ENCODE measurements around the gene CADPS2.

Gene CADPS2

DNA sequence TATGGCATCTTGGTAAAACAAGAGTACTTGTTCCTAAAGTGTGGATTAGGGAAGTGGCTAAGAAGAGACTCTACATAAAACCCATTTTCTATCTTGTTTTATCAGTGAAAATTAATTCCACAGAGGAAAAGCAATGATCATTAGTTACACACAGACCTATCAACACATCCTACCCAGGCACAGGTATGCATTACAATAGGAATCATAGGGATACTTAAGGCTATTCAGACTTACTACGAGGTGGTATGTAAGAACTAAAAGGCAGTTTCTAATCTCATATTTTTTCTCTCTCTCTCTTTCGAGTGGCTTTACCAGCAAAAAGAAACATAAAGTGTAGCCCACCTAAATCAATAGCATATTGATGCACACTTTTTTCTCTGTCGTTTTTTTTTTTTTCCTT, 415.4 kb downstream of the CADPS2 start:
- Histone ChIP-seq H3K4me2 (ENCODE audit: insufficient read depth, low read length) (no peak overlapping the region), H3K4me3 (ENCODE audit: low read depth in 1 of 2, low read length in 2 of 2) (no peak overlapping the region), H3K36me3 (ENCODE audit: insufficient read depth, low read length) (no peaks in the 10 kb centered on the region), H3K27me3 (ENCODE audit: insufficient read depth, low read length, poor library complexity) (no peaks in the 10 kb centered on the region), H4K20me1 (ENCODE audit: insufficient read depth, low read length) (no peaks in the 10 kb centered on the region), H3K27ac (ENCODE audit: low read length) (no peak overlapping the region), H3K79me2 (ENCODE audit: insufficient read depth, low read length) (no peaks in the 10 kb centered on the region), H3K9ac (ENCODE audit: low read depth, low read length) (no peak overlapping the region), H2AFZ (ENCODE audit: low read depth, low read length) (no peak overlapping the region), H3K4me1 (ENCODE audit: insufficient read depth, low read length) (no peaks in the 10 kb centered on the region), H3K9me3 (ENCODE audit: insufficient read depth, low read length, severe bottlenecking) (no peaks in the 10 kb centered on the region)
- no peak for DNase-seq
- TF ChIP-seq CTCF (IDR thresholded peaks at IDR 0.05; ENCODE audit: borderline replicate concordance, extremely low read depth, low read length, poor library complexity, severe bottlenecking) = no peak
- TF ChIP-seq EZH2 (IDR thresholded peaks at IDR 0.05; ENCODE audit: borderline replicate concordance, low read depth, low read length, severe bottlenecking) = no peak
- ATAC-seq (ENCODE audit: insufficient read depth, low read depth) = no peak

DNA sequence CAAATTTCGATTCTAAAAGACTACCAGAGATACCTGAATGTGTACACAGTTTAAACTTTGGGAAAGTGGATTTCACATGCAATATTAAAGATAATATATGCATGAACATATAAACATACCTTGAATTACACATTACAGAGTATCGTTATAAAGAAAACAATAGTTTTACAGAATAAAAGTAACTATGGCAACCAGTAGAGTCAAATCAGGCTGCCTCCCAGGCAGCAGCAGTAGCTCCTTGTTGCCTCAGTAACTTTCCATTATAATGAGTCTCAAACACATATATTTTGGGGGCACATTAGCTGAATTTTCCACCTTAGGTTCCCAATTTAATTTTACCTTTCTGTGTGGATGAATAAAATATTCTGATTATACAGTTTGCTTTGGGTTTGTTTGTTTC, 417.3 kb downstream of the CADPS2 start:
- Histone ChIP-seq H3K9me3 (ENCODE audit: insufficient read depth, low read length, severe bottlenecking) (no peaks in the 10 kb centered on the region), H3K27me3 (ENCODE audit: insufficient read depth, low read length, poor library complexity) (no peaks in the 10 kb centered on the region), H3K4me3 (ENCODE audit: low read depth in 1 of 2, low read length in 2 of 2) (no peak overlapping the region), H3K4me1 (ENCODE audit: insufficient read depth, low read length) (no peaks in the 10 kb centered on the region), H3K27ac (ENCODE audit: low read length) (no peak overlapping the region), H2AFZ (ENCODE audit: low read depth, low read length) (no peak overlapping the region), H3K4me2 (ENCODE audit: insufficient read depth, low read length) (no peak overlapping the region), H3K36me3 (ENCODE audit: insufficient read depth, low read length) (no peaks in the 10 kb centered on the region), H4K20me1 (ENCODE audit: insufficient read depth, low read length) (no peaks in the 10 kb centered on the region), H3K9ac (ENCODE audit: low read depth, low read length) (no peak overlapping the region), H3K79me2 (ENCODE audit: insufficient read depth, low read length) (no peaks in the 10 kb centered on the region)
- ATAC-seq (ENCODE audit: insufficient read depth, low read depth) (no peak), DNase-seq (no peak)
- TF ChIP-seq CTCF (IDR thresholded peaks at IDR 0.05; ENCODE audit: borderline replicate concordance, extremely low read depth, low read length, poor library complexity, severe bottlenecking) = no peak
- TF ChIP-seq EZH2 (IDR thresholded peaks at IDR 0.05; ENCODE audit: borderline replicate concordance, low read depth, low read length, severe bottlenecking) = no peak

- Histone ChIP-seq H3K79me2 (ENCODE audit: insufficient read depth, low read length) (no peaks in the 10 kb centered on the region), H3K4me3 (ENCODE audit: low read depth in 1 of 2, low read length in 2 of 2) (no peak overlapping the region), H4K20me1 (ENCODE audit: insufficient read depth, low read length) (no peaks in the 10 kb centered on the region), H3K36me3 (ENCODE audit: insufficient read depth, low read length) (no peaks in the 10 kb centered on the region), H3K9me3 (ENCODE audit: insufficient read depth, low read length, severe bottlenecking) (no peaks in the 10 kb centered on the region), H3K27ac (ENCODE audit: low read length) (no peak overlapping the region), H3K4me2 (ENCODE audit: insufficient read depth, low read length) (no peak overlapping the region), H2AFZ (ENCODE audit: low read depth, low read length) (no peak overlapping the region), H3K4me1 (ENCODE audit: insufficient read depth, low read length) (no peaks in the 10 kb centered on the region), H3K27me3 (ENCODE audit: insufficient read depth, low read length, poor library complexity) (no peaks in the 10 kb centered on the region), H3K9ac (ENCODE audit: low read depth, low read length) (no peak overlapping the region)
- DNase-seq (no peak), ATAC-seq (ENCODE audit: insufficient read depth, low read depth) (no peak)
- TF ChIP-seq EZH2 (IDR thresholded peaks at IDR 0.05; ENCODE audit: borderline replicate concordance, low read depth, low read length, severe bottlenecking) (no peak), CTCF (IDR thresholded peaks at IDR 0.05; ENCODE audit: borderline replicate concordance, extremely low read depth, low read length, poor library complexity, severe bottlenecking) (no peak)
Measured at GRCh38 chr7:122467661-122468449, 418.4 kb downstream of the CADPS2 start.
